GM21447 (cell line): Measurements from ENCODE around the gene SAMD4B.
"Not testable (repeated sequence)": the region's sequence is repeated elsewhere in the genome, so short reads cannot be mapped to it uniquely, and the experiment has no call there.

Source experiments
- ATAC-seq: cut with Tn5 transposase; IDR thresholded peaks from one replicate; pipeline ENCODE4 v1.9.1; 2021; ENCODE audit not compliant: unreplicated experiment

The SAMD4B gene, protein sequence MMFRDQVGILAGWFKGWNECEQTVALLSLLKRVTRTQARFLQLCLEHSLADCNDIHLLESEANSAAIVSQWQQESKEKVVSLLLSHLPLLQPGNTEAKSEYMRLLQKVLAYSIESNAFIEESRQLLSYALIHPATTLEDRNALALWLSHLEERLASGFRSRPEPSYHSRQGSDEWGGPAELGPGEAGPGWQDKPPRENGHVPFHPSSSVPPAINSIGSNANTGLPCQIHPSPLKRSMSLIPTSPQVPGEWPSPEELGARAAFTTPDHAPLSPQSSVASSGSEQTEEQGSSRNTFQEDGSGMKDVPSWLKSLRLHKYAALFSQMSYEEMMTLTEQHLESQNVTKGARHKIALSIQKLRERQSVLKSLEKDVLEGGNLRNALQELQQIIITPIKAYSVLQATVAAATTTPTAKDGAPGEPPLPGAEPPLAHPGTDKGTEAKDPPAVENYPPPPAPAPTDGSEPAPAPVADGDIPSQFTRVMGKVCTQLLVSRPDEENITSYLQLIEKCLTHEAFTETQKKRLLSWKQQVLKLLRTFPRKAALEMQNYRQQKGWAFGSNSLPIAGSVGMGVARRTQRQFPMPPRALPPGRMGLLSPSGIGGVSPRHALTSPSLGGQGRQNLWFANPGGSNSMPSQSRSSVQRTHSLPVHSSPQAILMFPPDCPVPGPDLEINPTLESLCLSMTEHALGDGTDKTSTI

DNA sequence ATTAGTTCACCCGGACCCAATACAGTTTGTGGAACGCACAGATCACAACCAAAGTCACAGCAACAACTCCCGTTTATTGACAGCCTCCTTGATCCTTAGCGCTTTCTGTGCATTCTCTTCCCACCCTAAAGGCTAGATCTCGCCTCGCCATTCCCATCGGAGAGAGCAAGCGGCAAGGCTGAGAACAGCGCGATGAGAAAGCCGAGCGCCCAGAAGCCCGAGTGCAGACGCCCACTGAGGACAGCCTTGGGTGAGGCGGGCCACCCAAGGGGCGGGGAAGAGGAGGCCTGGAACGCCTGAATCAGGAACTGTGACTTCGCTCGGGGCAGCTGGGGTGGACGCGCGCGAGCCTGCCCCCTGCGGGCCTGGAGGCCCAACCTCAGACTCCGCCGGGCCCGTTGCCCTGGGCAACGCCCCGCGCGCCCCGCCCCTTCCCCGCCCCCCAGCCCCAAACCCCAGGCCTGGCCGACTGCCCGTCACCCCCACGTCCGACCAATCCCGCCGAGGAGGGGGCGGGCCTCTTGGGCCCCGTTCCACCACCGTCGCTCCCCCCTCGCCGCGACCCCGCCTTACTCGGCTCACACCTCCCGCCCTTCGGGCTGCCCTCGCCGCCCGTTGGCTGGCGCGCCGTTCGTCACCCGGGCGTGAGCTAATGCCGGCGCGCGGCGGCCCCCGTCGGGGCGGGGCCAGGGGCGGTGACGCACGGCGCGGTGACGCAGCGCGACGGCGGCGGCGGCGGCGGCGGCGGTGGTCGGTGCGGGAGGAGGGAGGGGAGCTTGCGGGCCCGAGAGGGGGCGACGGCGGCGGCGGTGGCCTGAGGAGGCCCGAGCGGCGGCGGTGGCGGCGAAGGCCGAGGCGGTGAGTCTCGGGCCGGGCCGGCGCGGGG, at the start of gene SAMD4B:
Gene SAMD4B (plus strand): TSS at position 703 of the 886 bp plus-strand sequence. CDS start 14,473 bp downstream, outside the sequence.
- ATAC-seq, result peak; percentile 84

DNA sequence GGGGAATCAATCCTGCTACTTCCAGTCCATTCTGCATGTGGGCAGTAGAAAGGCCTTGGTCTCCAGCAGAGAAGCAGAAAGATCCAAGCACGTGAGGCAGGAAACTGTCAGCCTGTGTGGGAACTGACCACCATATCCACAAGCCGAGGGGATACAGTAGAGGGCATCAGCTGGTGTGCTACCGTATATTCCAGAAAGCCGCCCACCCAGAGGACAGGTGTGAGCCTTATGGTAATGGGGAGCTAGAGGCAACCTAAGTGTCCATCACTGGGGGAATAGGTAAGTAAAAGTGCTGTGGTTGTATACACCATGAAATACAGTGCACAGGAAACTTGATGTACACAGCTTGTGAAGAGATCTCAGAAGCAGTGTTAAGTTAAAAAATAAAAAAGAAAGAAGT, 48.8 kb upstream of the SAMD4B start:
- ATAC-seq, result no peak

DNA sequence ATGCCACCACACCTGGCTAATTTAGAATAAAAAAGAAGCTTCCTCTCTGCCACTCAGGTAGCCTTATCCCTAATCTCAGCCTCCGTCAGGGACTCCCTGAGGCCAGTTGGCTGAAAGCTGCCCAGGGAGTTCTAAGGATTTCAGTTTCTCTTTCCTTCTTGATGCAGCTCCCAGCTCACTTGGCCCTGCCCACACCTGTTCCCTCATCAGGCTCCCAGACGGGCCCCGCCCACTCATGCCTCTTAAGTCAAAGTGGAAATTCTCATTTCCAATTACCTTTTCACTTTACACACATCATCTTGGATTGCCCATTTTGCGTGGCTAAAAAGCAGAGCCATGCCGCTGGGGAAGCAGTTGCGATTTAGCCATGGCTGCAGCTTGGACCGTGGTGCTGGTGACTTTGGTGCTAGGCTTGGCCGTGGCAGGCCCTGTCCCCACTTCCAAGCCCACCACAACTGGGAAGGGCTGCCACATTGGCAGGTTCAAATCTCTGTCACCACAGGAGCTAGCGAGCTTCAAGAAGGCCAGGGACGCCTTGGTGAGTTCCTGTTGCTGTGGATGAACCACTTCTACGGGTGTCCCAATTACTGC, 46.1 kb upstream of the SAMD4B start, which contains the start of gene IFNL1:
Gene IFNL1 (plus strand): TSS at position 353 of the 591 bp plus-strand sequence. CDS start 15 bp downstream, at position 368.
- ATAC-seq, result no peak

DNA sequence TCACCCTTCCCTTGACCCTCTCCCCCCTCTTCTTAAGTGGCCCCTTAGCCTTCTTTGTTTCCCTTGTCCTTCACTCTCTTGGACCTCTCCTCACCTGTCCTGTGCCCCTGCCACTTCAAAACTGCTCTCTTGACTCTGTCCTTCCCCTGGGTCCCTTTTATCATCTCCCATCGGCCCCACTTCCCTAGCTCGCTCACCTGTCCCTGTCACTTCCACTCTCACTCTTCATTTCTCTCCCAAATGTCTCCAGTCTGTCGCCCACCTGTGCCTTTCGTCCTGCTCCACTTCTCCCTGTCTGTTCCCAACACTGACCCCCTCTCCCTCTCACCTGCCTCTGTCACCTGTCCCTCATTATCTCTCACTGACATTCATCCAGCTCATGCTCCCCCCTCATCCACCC, 45.3 kb upstream of the SAMD4B start:
- ATAC-seq, result no peak

DNA sequence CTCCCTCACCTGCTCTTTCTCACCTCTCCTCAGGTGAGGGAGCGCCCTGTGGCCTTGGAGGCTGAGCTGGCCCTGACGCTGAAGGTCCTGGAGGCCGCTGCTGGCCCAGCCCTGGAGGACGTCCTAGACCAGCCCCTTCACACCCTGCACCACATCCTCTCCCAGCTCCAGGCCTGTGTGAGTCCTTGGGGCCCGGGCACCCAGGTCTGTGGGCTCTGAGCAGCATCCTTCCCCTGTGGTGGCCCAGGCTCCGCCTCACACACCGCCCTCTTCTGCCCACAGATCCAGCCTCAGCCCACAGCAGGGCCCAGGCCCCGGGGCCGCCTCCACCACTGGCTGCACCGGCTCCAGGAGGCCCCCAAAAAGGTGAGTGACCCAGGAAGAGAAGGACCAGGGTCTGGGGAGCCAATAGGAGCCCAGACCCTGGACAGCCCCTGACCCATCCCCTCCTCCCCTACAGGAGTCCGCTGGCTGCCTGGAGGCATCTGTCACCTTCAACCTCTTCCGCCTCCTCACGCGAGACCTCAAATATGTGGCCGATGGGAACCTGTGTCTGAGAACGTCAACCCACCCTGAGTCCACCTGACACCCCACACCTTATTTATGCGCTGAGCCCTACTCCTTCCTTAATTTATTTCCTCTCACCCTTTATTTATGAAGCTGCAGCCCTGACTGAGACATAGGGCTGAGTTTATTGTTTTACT, 44.1 kb upstream of the SAMD4B start:
- no peak for ATAC-seq

DNA sequence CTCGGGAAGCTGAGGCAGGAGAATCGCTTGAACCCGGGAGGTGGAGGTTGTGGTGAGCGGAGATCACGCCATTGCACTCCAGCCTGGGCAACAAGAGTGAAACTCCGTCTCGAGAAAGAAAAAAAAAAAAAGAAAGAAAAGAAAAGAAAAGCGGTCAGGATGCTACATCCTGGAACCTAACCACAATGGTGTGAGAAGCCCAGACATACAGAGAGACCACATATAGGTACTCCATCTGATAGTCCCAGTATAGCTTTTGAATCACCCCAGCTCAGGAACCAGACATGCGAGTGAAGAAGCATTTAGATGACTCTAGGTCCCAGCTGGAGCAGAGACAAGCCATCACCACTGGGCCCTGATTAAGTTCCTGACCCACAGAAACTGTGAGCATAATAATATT, 42.8 kb upstream of the SAMD4B start:
- no peak for ATAC-seq

DNA sequence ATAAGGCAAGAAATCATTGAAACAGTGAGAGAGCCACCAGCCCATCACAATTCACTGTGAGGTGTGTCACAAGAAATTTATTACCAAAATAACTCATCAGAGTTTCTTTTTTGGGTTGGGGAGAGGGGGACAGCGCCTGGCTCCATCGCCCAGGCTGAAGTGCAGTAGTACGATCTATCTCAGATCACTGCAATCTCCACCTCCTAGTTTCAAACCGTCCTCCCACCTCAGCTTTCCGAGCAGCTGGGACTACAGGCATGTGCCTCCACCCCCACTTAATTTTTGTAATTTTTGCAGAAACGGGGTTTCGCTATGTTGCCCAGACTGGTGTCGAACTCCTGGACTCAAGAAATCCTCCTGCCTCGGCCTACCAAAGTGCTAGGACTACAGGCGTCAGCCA, 42.4 kb upstream of the SAMD4B start:
- ATAC-seq, result no peak

DNA sequence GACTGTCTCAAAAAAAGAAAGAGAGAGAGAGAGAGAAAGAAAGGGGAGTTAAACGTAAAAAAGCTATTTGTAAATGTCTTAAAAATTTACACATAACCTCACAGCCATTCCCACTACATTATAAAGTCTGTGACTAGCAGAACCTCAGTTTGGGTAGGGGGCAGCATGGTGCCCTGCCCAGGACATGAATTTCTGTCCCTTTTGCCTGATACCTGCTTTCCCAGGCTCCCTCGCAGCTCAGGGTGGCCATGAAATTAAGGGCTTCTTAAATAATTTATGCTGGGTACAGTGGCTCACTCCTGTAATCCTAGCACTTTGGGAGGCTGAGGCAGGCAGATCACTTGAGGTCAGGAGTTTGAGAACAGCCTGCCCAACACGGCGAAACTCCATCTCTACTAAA, 41.2 kb upstream of the SAMD4B start:
- ATAC-seq, result no peak

DNA sequence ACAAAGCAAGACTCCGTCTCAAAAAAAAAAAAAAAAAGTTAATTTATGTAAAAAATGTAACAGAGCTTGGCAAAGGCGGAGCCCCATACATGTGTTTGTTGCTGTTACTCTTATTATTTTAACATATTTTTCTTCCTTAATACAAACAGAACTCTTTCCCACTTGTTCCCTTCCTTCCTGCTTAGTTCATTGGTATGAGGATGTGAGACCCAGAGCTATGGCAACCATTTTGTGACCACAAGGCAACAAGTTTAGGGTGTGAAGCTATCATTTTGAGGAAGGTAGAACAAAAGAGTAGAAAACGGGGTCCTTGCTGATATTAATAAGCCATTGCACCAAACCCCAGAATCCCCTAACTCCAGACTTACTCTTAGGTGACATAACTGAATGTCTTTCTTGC, 40.7 kb upstream of the SAMD4B start:
- no peak for ATAC-seq

DNA sequence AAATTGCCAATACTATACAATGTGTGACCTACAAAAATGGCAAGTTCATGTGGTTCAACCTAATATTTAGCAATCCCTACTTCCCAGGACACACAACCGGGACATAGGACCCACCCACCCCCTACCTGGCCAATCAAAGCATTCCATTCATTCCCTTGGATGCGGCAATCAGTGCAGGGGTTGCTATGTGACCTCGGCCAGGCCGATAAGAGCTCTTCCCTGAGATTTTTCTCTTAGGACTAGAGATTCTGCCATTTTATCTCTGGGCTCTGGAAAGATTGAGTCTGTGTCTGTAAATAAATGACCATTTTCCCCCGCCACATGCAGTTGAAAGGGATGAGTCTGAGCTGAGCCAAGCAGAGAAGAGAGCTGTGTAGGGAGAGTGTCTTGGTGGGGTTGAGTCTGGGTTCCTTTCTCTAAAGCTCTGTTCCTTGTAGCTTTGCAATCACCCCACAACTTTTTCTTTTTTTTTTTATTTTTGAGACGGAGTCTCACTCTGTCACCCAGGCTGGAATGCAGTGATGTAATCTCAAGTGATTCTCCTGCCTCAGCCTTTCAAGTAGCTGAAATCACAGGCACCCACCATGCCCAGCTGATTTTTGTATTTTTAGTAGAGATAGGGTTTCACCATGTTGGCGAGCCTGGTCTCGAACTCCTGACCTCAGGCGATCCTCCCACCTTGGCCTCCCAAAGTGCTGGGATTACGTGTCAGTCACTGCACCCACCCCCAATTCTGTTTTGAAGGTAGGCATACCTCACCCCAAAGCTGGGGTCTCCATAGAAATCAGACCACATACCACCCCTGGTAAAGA, 38.6 kb upstream of the SAMD4B start:
- no peak for ATAC-seq

DNA sequence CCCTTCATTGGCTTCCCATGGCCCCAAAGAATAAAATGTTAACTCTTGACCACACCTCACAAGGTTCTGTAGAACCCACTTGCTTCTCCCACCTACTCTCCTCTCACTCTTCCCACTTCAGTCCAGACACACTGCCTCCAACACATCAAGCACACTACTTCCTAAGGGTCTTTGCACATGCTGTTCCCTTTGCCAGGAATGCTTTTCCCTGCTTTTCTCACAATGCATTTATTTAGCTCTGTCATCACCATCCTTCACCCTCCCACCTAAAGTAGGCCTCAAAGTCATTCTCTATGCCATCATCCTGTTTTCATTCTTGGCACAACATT, 38.1 kb upstream of the SAMD4B start:
- no peak for ATAC-seq

DNA sequence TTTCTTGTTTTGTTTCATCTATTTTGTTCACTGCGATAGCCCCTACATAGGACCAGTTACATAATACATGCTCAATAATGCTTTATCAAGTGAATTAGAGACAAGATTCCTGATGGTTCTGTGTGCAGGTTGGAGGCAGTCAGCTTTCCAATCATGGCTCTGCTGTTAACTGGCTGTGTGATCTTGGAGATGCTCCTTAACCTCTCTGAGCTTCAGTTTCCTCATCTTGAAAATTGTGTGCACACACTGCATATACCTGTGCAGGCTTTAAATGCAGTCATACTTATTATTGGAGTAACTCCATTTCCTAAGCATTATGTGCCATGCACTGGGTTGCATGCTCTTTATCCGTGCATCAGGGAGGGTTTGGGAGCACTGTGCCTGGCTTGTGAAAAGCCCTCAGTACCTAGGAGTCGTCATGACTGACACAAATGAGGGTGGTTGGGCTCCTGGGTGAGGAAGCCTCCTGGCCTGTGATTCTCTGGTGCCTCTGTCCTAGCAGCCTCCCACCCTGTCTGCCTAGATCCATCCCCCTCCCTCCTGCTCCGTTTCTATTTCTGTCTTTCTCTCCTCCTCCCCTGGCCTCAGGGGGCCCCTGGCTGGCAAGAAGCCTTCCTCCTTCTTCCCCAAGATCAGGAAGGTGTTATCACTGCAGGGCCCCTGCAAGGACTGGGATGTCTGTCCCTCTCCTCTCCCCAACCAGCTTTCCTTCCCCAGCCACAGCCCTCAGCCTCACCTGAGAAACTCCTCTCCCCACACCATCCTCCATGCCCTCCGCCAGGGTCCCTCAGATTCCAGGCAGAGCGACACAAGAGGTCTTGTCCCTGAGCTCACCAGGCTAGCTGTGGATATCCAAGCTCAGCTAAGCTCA, 37.3 kb upstream of the SAMD4B start:
- ATAC-seq, result no peak

DNA sequence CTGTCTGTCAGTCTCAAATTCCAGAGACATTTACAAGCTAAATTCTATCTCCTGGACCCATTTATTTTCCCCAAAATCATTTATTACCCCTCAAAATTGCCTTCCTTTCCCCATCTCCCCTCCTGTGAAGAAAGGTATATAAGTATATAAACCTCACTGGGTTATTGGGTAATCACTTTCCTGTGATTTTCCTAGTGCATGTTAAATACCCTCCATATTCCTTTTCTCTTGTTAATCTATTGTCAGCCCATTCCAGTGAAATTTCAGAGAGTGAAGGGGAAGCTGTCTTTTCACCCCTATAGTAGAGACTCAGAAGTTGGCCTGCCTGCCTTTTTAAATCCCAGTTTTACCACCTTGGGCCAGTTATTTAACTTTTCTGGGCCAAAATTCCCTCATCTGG, 36.1 kb upstream of the SAMD4B start:
- no peak for ATAC-seq

DNA sequence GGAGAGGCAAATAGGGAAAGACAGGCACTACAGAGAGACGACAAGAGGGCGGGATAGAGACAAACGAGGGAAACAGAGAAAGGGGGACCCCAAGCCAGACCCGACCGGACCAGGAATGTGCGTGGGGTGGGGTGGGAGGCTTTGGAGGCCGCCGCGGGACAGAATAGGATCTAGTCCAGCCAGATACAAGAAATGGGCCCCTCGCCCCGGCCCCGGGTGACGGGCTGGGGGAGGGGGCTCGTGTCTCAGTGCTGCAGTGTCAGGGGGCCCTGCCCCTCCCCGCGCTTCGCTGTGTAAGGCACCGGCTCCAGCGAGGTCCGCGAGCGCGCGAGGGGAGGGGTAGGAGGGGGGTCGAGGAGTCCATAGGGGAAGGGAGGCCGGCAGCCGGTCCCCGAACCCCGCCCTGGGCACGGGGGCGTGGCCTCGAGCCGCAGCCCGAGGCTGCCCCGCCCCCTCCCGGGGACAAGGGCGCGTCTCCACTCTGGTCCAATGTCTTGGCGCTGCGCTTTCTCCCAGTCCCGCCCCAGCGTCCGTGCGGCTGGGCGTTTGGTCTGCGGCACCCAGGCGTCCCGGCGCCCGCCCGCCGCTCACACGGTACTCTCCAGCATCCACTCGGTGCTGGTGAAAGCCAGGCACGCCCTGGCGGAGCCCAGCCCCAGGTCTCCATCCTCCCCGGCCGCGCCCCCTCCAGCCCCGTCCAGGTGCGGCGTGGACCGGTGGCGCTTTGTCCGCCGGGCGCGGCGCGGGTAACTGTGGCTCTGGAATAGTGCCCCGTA, 35.0 kb upstream of the SAMD4B start:
- ATAC-seq, result no peak

DNA sequence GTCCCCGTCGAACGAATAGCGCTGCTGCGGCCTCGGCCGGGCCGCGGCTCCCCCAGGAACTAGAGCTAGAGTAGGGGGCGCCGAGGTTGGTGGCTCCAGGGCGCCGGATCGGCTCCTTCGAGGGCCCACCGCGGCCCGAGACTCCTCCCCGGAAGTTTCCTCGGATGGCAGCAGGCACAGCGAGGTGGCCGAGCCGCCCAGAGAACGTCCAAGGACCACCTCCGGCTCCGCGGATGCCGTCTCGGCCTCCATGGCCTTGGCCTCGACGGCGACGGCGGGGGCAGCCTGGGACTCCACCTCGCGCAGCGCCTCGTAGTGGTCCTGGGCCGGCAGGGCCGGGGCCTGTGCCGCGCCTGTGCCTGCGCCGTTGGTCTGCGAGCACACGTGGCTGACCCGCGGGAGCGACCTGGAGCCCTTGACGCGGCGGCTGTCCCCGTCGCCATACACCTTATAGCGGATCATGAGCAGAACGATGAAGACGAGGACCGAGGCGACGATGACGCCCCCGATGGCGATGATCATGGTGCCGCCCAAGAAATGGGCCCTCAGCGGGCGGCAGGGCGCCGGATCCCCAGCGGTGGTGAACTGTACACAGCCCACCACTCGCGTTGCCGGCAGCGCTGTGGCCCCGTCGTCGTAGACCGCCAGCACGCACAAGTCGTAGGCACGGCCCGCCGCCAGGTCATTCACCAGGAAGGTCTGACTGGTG, 34.2 kb upstream of the SAMD4B start:
- ATAC-seq, result no peak

DNA sequence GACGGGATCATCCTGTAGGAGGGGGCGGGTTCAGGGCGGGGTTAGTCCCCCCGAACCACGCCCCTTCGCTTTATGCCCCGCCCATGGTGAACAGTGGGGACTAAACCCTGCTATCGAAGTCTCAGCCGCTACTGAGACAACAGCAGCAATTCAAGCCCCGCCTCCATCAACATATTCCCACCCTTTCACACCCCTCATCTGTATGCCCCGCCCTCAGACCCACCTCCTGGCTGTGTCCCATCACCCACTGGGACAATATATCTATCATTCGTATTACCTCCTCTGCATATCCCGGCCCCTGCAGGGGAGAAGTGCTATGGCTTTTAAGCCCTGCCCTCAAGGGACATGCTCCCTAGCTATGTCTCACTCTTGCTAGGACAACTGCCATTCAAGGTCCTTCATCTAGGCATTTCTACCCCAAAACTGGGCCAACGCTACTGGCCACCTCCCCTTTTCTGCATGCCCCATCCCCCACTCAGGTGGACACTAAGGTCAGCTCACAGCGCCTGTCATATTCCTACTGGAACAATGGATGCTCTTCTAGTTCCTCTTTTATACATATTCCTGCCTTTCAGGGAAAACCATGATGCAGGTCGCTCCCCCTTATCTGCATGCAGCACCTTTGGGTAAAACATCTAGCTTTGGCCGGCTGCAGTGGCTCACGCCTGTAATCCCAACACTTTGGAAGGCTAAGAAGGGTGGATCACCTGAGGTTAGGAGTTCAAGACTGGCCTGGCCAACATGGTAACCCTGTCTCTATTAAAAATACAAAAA, 33.5 kb upstream of the SAMD4B start:
- ATAC-seq, result no peak

DNA sequence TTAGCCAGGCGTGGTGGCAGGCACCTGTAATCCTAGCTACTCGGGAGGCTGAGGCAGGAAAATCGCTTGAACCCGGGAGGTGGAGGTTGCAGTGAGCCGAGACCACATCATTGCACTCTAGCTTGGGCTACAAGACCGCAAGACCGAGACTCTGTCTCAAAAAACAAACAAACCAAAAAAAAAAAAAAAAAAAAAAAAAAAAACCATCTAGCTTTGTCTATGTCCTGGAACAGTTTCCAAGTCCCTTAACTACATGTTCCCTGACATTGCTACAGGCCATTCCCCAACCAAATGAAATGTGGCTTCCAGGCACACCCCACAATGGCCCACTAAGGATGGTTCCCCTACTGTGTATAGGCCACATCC, 32.9 kb upstream of the SAMD4B start:
- not testable (repeated sequence) for ATAC-seq
